ENCODE data around the gene ZNF792.

Gene ZNF792

DNA sequence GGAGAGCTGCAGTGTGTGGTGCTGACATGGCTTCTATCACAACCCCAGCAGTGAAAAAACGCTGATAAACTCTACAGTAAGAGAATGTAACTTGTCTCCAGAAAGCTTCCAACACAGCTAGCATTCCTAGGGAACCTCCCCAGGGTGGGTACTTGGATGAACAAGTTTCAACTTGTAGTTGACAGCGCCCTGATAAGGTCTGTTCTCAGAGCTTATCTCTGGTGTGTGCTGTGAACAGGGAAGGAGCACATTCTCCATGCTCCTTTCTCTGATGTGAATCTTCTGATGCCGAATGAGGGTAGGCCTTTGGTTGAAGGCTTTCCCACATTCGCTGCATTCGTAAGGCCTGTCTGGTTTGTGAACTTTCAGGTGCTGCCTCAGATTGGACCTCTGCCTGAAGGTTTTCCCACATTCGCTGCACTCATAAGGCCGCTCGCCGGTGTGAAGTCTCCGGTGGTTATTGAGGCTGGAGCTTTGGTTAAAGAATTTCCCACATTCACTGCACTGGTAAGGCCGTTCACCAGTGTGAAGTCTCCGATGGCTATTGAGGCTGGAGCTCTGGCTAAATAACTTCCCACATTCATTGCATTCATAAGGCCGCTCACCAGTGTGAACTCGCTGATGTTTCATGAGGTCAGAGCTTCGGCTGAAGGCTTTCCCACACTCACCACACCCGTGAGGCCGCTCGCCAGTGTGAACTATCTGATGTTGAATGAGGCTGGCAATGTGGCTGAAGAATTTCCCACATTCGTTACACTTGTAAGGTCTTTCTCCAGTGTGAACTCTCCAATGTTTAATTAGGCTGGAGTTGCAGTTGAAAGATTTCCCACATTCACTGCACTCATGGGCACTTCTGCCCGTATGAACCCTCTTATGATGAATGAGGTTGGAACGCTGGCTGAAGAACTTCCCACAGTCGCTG lies 5.9 kb downstream of the ZNF792 start:
- Histone ChIP-seq H4K20me1 (ENCODE audit: insufficient read depth, low read length) (no peaks in the 10 kb centered on the region), H3K9ac (ENCODE audit: low read length) (no peak overlapping the region), H3K4me1 (ENCODE audit: low read length) (peaks cover 5% of the 10 kb centered on the region), H3K27ac (ENCODE audit: low read length) (no peak overlapping the region), H3K4me2 (ENCODE audit: low read length) (no peak overlapping the region), H3K79me2 (ENCODE audit: low read length) (peaks cover 12% of the 10 kb centered on the region), H3K4me3 (ENCODE audit: low read length) (no peak overlapping the region), H3K27me3 (ENCODE audit: low read depth, low read length) (no peaks in the 10 kb centered on the region), H2AFZ (ENCODE audit: low read depth, low read length) (no peak overlapping the region), H3K36me3 (replicated peaks; ENCODE audit: low read depth, low read length) (peaks cover 53% of the 10 kb centered on the region), H3K9me3 (ENCODE audit: insufficient read depth, low read length) (peaks cover 34% of the 10 kb centered on the region)
- TF ChIP-seq, protein P1, sequence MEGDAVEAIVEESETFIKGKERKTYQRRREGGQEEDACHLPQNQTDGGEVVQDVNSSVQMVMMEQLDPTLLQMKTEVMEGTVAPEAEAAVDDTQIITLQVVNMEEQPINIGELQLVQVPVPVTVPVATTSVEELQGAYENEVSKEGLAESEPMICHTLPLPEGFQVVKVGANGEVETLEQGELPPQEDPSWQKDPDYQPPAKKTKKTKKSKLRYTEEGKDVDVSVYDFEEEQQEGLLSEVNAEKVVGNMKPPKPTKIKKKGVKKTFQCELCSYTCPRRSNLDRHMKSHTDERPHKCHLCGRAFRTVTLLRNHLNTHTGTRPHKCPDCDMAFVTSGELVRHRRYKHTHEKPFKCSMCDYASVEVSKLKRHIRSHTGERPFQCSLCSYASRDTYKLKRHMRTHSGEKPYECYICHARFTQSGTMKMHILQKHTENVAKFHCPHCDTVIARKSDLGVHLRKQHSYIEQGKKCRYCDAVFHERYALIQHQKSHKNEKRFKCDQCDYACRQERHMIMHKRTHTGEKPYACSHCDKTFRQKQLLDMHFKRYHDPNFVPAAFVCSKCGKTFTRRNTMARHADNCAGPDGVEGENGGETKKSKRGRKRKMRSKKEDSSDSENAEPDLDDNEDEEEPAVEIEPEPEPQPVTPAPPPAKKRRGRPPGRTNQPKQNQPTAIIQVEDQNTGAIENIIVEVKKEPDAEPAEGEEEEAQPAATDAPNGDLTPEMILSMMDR (IDR thresholded peaks at IDR 0.05; ENCODE audit: low read depth, low read length): no peak
- no peak for TF ChIP-seq EZH2phosphoT487 (IDR thresholded peaks at IDR 0.05; ENCODE audit: low read depth)

DNA sequence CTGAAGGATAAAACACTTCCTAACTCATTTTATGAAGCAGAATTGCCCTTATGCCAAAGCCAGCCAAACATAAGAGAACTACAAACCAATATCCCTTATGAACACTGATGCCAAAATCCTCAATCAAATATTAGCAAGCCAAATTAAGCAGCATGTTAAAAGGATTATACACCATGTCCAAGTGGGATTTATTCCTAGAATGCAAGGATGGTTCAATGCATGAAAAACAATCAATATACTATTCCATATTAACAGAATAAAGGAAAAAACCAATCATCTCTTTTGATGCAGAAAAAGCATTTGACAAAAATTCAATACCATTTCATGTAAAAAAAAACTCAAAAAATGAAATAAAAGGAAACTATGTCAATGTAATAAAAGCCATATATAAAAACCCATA lies 10.9 kb downstream of the ZNF792 start:
- Histone ChIP-seq H3K9me3 (ENCODE audit: insufficient read depth, low read length) (peaks cover 19% of the 10 kb centered on the region; the same call in 1 of the 2 replicates), H3K4me2 (ENCODE audit: low read length) (no peak overlapping the region), H3K27me3 (ENCODE audit: low read depth, low read length) (no peaks in the 10 kb centered on the region), H3K4me3 (ENCODE audit: low read length) (no peak overlapping the region), H4K20me1 (ENCODE audit: insufficient read depth, low read length) (no peaks in the 10 kb centered on the region), H3K27ac (ENCODE audit: low read length) (no peak overlapping the region), H3K9ac (ENCODE audit: low read length) (no peak overlapping the region), H3K4me1 (ENCODE audit: low read length) (no peaks in the 10 kb centered on the region), H2AFZ (ENCODE audit: low read depth, low read length) (no peak overlapping the region), H3K36me3 (replicated peaks; ENCODE audit: low read depth, low read length) (peaks cover 30% of the 10 kb centered on the region), H3K79me2 (ENCODE audit: low read length) (no peaks in the 10 kb centered on the region)
- TF ChIP-seq, protein P1 (IDR thresholded peaks at IDR 0.05; ENCODE audit: low read depth, low read length): no peak
- no peak for TF ChIP-seq EZH2phosphoT487 (IDR thresholded peaks at IDR 0.05; ENCODE audit: low read depth)

DNA sequence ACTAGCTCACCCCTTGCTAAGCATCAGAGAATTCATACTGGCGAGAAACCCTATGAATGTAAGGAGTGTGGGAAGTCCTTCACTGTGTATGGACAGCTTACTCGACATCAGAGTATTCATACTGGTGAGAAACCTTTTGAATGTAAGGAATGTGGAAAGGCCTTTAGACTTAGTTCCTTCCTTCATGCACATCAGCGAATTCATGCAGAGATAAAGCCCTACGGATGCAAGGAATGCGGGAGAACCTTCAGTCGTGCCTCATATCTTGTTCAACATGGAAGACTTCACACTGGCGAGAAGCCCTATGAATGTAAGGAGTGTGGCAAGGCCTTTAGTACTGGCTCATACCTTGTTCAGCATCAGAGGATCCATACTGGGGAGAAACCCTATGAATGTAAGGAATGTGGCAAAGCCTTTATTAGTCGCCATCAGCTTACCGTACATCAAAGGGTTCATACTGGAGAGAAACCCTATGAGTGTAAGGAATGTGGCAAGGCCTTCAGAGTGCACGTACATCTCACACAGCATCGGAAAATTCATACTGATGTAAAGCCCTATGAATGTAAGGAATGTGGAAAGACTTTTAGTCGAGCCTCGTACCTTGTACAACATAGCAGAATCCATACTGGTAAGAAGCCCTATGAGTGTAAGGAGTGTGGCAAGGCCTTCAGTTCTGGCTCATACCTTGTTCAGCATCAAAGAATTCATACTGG lies 20.0 kb downstream of the ZNF792 start:
- Histone ChIP-seq H3K4me3 (ENCODE audit: low read length) (no peak overlapping the region), H3K27me3 (ENCODE audit: low read depth, low read length) (no peaks in the 10 kb centered on the region), H3K36me3 (replicated peaks; ENCODE audit: low read depth, low read length) (peaks cover 17% of the 10 kb centered on the region), H3K79me2 (ENCODE audit: low read length) (no peaks in the 10 kb centered on the region), H3K4me1 (ENCODE audit: low read length) (no peaks in the 10 kb centered on the region), H2AFZ (ENCODE audit: low read depth, low read length) (no peak overlapping the region), H3K9me3 (ENCODE audit: insufficient read depth, low read length) (peaks cover 15% of the 10 kb centered on the region; the same call in 1 of the 2 replicates), H3K4me2 (ENCODE audit: low read length) (no peak overlapping the region), H3K27ac (ENCODE audit: low read length) (no peak overlapping the region), H4K20me1 (ENCODE audit: insufficient read depth, low read length) (no peaks in the 10 kb centered on the region), H3K9ac (ENCODE audit: low read length) (no peak overlapping the region)
- no peak for TF ChIP-seq EZH2phosphoT487 (IDR thresholded peaks at IDR 0.05; ENCODE audit: low read depth)
- TF ChIP-seq, protein P1 (IDR thresholded peaks at IDR 0.05; ENCODE audit: low read depth, low read length): no peak

DNA sequence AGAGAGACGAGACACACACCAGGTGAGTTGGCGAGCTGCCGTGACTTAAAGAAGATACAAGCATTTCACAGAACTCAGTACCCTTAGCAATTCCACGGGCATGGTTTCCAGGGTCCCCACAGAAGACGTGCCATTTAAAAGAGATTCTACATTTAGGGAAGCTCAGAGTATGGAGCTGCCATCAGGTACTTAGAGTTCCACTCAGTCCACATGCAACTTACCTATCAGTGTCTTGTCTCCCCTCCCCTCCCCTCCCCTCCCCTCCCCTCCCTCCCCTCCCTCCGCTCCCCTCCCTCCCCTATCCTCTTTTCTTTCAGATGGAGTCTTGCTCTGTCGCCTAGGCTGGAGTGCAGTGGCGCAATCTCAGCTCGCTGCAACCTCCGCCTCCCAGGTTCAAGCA lies 25.1 kb downstream of the ZNF792 start:
- no peak overlapping the region for H2AFZ ChIP-seq (ENCODE audit: low read depth, low read length)
- no peaks in the 10 kb centered on the region for H3K4me1 ChIP-seq (ENCODE audit: low read length)
- no peak overlapping the region for H3K4me2 ChIP-seq (ENCODE audit: low read length)
- peaks cover 10% of the 10 kb centered on the region for H3K36me3 ChIP-seq (replicated peaks; ENCODE audit: low read depth, low read length)
- H3K27me3 ChIP-seq (ENCODE audit: low read depth, low read length): no peaks in the 10 kb centered on the region
- no peaks in the 10 kb centered on the region for H4K20me1 ChIP-seq (ENCODE audit: insufficient read depth, low read length)
- H3K79me2 ChIP-seq (ENCODE audit: low read length): no peaks in the 10 kb centered on the region
- no peak overlapping the region for H3K27ac ChIP-seq (ENCODE audit: low read length)
- TF ChIP-seq EZH2phosphoT487 (IDR thresholded peaks at IDR 0.05; ENCODE audit: low read depth): no peak
- TF ChIP-seq, protein P1 (IDR thresholded peaks at IDR 0.05; ENCODE audit: low read depth, low read length): no peak
- H3K9ac ChIP-seq (ENCODE audit: low read length): no peak overlapping the region
- no peak overlapping the region for H3K4me3 ChIP-seq (ENCODE audit: low read length)
- peaks cover 7% of the 10 kb centered on the region; the same call in 1 of the 2 replicates for H3K9me3 ChIP-seq (ENCODE audit: insufficient read depth, low read length)

All from OCI-LY3 (cell line).